ENCODE measurements around the gene TEX2. TPM values are rescaled to one million over a fixed set of nuclear protein-coding genes. Genes with fewer than 3 reads are reported as not detected.
A peak's percentile ranks its signal among the peaks of the same experiment; 100 is the strongest.

Gene TEX2
- total RNA-seq, 2 experiments from 2014 or later: 14.3 to 16.8 TPM

GRCh38 chr17:64281962-64282752 lies 19.1 kb upstream of the TEX2 start:
- DNase-seq: peak; percentile 70
- no peaks in the 10 kb centered on the region for H3K27me3 Mint-ChIP-seq
- no peak overlapping the region for H3K4me3 Mint-ChIP-seq
- no peaks in the 10 kb centered on the region for H3K9me3 Mint-ChIP-seq
- H3K4me1 Mint-ChIP-seq: peaks cover 6% of the 10 kb centered on the region
- ChIA-PET CTCF (interaction anchor here (0.6 to 1.5 kb wide), 11 partner anchors 10 to 378 kb away, joined by 3 to 10 read pairs (median 3); no protein-coding TSS in a partner anchor), POLR2A (no interaction called here)
- no peak overlapping the region for H3K27ac Mint-ChIP-seq
- H3K36me3 Mint-ChIP-seq (ENCODE audit: low read depth): no peaks in the 10 kb centered on the region

GRCh38 chr17:64278614-64279013 lies 15.6 kb upstream of the TEX2 start:
- Mint-ChIP-seq H3K9me3 (no peaks in the 10 kb centered on the region), H3K4me1 (peaks cover 6% of the 10 kb centered on the region), H3K36me3 (ENCODE audit: low read depth) (no peaks in the 10 kb centered on the region), H3K27ac (no peak overlapping the region), H3K27me3 (no peaks in the 10 kb centered on the region), H3K4me3 (no peak overlapping the region)
- POLR2A ChIA-PET: no interaction called here
- CTCF ChIA-PET: interaction anchor here (1.4 kb wide), 1 partner anchor 389 kb away, joined by 3 read pairs; no protein-coding TSS in a partner anchor
- no peak for DNase-seq

- no peak for DNase-seq
- ChIA-PET POLR2A (no interaction called here), CTCF (interaction anchor here (1.4 kb wide), 1 partner anchor 388 kb away, joined by 3 read pairs; no protein-coding TSS in a partner anchor)
- Mint-ChIP-seq H3K9me3 (no peaks in the 10 kb centered on the region), H3K27ac (no peak overlapping the region), H3K27me3 (no peaks in the 10 kb centered on the region), H3K4me1 (peaks cover 10% of the 10 kb centered on the region), H3K4me3 (no peak overlapping the region), H3K36me3 (ENCODE audit: low read depth) (no peaks in the 10 kb centered on the region)
These were observed 14.9 kb upstream of the TEX2 start for GRCh38 chr17:64277831-64278562.

- Mint-ChIP-seq H3K4me1 (peaks cover 15% of the 10 kb centered on the region), H3K27ac (no peak overlapping the region), H3K36me3 (ENCODE audit: low read depth) (no peaks in the 10 kb centered on the region), H3K9me3 (no peaks in the 10 kb centered on the region), H3K4me3 (no peak overlapping the region), H3K27me3 (no peaks in the 10 kb centered on the region)
- POLR2A ChIA-PET: no interaction called here
- no peak for DNase-seq
- CTCF ChIA-PET: interaction anchor here (1.8 kb wide), 1 partner anchor 14 kb away, joined by 7 read pairs; no protein-coding TSS in a partner anchor
These were observed 14.0 kb upstream of the TEX2 start for GRCh38 chr17:64276961-64277505.

GRCh38 chr17:64275016-64275415 lies 12.0 kb upstream of the TEX2 start:
- CTCF ChIA-PET: no interaction called here
- H3K4me3 Mint-ChIP-seq: no peak overlapping the region
- H3K4me1 Mint-ChIP-seq: peaks cover 33% of the 10 kb centered on the region
- POLR2A ChIA-PET: no interaction called here
- no peak for DNase-seq
- H3K9me3 Mint-ChIP-seq: peaks cover 6% of the 10 kb centered on the region
- H3K27me3 Mint-ChIP-seq: no peaks in the 10 kb centered on the region
- peaks cover 4% of the 10 kb centered on the region for H3K36me3 Mint-ChIP-seq (ENCODE audit: low read depth)
- H3K27ac Mint-ChIP-seq: peak overlapping the region; percentile 14

GRCh38 chr17:64273006-64273405 lies 9.9 kb upstream of the TEX2 start:
- Mint-ChIP-seq H3K9me3 (peaks cover 6% of the 10 kb centered on the region), H3K36me3 (ENCODE audit: low read depth) (peaks cover 4% of the 10 kb centered on the region), H3K4me3 (no peak overlapping the region), H3K27ac (no peak overlapping the region), H3K4me1 (peaks cover 29% of the 10 kb centered on the region), H3K27me3 (peaks cover 3% of the 10 kb centered on the region)
- CTCF ChIA-PET: interaction anchor here (1.1 to 1.3 kb wide), 2 partner anchors 124 to 248 kb away, joined by 3 read pairs; no protein-coding TSS in a partner anchor
- POLR2A ChIA-PET: interaction anchor here (0.6 kb wide), 1 partner anchor 136 kb away, joined by 4 read pairs; no protein-coding TSS in a partner anchor
- no peak for DNase-seq

- Mint-ChIP-seq H3K4me3 (peak overlapping the region; percentile 40), H3K36me3 (ENCODE audit: low read depth) (peaks cover 4% of the 10 kb centered on the region), H3K9me3 (peaks cover 6% of the 10 kb centered on the region), H3K27ac (peak overlapping the region; percentile 84), H3K4me1 (peaks cover 29% of the 10 kb centered on the region), H3K27me3 (peaks cover 14% of the 10 kb centered on the region)
- peak; percentile 12 for DNase-seq
- POLR2A ChIA-PET: no interaction called here
- CTCF ChIA-PET: interaction anchor here (1.1 to 1.4 kb wide), 2 partner anchors 30 to 242 kb away, joined by 4 to 5 read pairs; no protein-coding TSS in a partner anchor
These were observed 7.8 kb upstream of the TEX2 start for GRCh38 chr17:64270885-64271284.

GRCh38 chr17:64269687-64270649 lies 6.9 kb upstream of the TEX2 start:
- peak overlapping the region; percentile 40 for H3K4me3 Mint-ChIP-seq
- no peak for DNase-seq
- CTCF ChIA-PET: interaction anchor here (1.0 to 1.4 kb wide), 3 partner anchors 13 to 241 kb away, joined by 3 to 4 read pairs (median 4); no protein-coding TSS in a partner anchor
- H3K27me3 Mint-ChIP-seq: peaks cover 14% of the 10 kb centered on the region
- peaks cover 4% of the 10 kb centered on the region for H3K36me3 Mint-ChIP-seq (ENCODE audit: low read depth)
- H3K4me1 Mint-ChIP-seq: peaks cover 29% of the 10 kb centered on the region
- H3K9me3 Mint-ChIP-seq: peaks cover 6% of the 10 kb centered on the region
- H3K27ac Mint-ChIP-seq: peak overlapping the region; percentile 84
- POLR2A ChIA-PET: no interaction called here

- CTCF ChIA-PET: interaction anchor here (0.7 kb wide), 1 partner anchor 108 kb away, joined by 6 read pairs; no protein-coding TSS in a partner anchor
- Mint-ChIP-seq H3K27me3 (peaks cover 14% of the 10 kb centered on the region), H3K36me3 (ENCODE audit: low read depth) (no peaks in the 10 kb centered on the region), H3K9me3 (no peaks in the 10 kb centered on the region), H3K4me1 (peaks cover 39% of the 10 kb centered on the region), H3K27ac (no peak overlapping the region), H3K4me3 (no peak overlapping the region)
- no peak for DNase-seq
- POLR2A ChIA-PET: no interaction called here
These were observed 1.8 kb upstream of the TEX2 start for GRCh38 chr17:64264891-64265290.

GRCh38 chr17:64262198-64262999 lies 661 bp downstream of the TEX2 start:
- peaks cover 40% of the 10 kb centered on the region for H3K4me1 Mint-ChIP-seq
- peak overlapping the region; percentile 95 for H3K27ac Mint-ChIP-seq
- ChIA-PET CTCF (no interaction called here), POLR2A (interaction anchor here (0.6 kb wide), 1 partner anchor 13 kb away, joined by 4 read pairs; no protein-coding TSS in a partner anchor)
- H3K36me3 Mint-ChIP-seq (ENCODE audit: low read depth): peaks cover 2% of the 10 kb centered on the region
- no peaks in the 10 kb centered on the region for H3K9me3 Mint-ChIP-seq
- H3K27me3 Mint-ChIP-seq: peaks cover 8% of the 10 kb centered on the region
- peak; percentile 76 for DNase-seq
- peak overlapping the region; percentile 95 for H3K4me3 Mint-ChIP-seq

- H3K4me3 Mint-ChIP-seq: peak overlapping the region; percentile 95
- H3K36me3 Mint-ChIP-seq (ENCODE audit: low read depth): peaks cover 2% of the 10 kb centered on the region
- ChIA-PET CTCF (no interaction called here), POLR2A (interaction anchor here (0.6 kb wide), 1 partner anchor 78 kb away, joined by 5 read pairs; no protein-coding TSS in a partner anchor)
- H3K27me3 Mint-ChIP-seq: peaks cover 2% of the 10 kb centered on the region
- DNase-seq: no peak
- H3K9me3 Mint-ChIP-seq: no peaks in the 10 kb centered on the region
- H3K27ac Mint-ChIP-seq: peak overlapping the region; percentile 95
- peaks cover 40% of the 10 kb centered on the region for H3K4me1 Mint-ChIP-seq
These were observed 1.5 kb downstream of the TEX2 start for GRCh38 chr17:64261417-64262145.

Measured in activated CD4-positive, alpha-beta T cell treated with anti-CD3 and anti-CD28 coated beads, Interleukin-2, amount 10 ng/mL, durations not matched to agents 7 days and 5 days (primary cell).